Measurements from ENCODE around the gene DMAC2L.
A peak's percentile ranks its signal among the peaks of the same experiment; 100 is the strongest.

Gene DMAC2L

DNA sequence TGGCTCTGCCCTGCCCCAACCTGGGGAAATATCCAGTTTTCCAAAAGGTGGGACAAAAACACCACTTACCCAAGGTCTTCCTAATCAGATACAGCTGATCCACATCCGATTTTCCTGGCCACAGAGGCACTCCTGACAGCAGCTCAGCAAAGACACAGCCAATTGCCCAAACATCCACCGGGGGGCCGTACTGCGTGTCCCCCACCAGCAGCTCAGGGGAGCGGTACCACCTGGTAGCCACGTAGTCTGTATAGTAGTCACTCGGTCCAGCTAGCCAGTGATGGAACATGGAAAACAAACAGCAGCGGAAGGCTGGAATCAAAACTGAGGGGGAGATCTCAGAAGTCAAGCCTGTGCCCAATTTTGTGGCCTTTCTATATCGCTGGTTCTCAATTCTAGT lies 28.8 kb downstream of the DMAC2L start:
- Histone ChIP-seq H3K4me3 (IDR thresholded peaks at IDR 0.05; ENCODE audit: insufficient read depth, low read depth, low read length) (no peak overlapping the region), H3K9ac (no peak overlapping the region), H3K4me2 (no peak overlapping the region), H2AFZ (ENCODE audit: low read depth) (no peak overlapping the region), H4K20me1 (ENCODE audit: insufficient read depth) (no peaks in the 10 kb centered on the region), H3K36me3 (ENCODE audit: insufficient read depth) (no peaks in the 10 kb centered on the region), H3K79me2 (ENCODE audit: insufficient read depth, low read depth) (no peaks in the 10 kb centered on the region), H3K27ac (no peak overlapping the region), H3K27me3 (ENCODE audit: insufficient read depth, low read depth) (no peaks in the 10 kb centered on the region), H3K4me1 (ENCODE audit: low read depth, poor library complexity, severe bottlenecking) (peaks cover 24% of the 10 kb centered on the region)
- TF ChIP-seq, protein P1, sequence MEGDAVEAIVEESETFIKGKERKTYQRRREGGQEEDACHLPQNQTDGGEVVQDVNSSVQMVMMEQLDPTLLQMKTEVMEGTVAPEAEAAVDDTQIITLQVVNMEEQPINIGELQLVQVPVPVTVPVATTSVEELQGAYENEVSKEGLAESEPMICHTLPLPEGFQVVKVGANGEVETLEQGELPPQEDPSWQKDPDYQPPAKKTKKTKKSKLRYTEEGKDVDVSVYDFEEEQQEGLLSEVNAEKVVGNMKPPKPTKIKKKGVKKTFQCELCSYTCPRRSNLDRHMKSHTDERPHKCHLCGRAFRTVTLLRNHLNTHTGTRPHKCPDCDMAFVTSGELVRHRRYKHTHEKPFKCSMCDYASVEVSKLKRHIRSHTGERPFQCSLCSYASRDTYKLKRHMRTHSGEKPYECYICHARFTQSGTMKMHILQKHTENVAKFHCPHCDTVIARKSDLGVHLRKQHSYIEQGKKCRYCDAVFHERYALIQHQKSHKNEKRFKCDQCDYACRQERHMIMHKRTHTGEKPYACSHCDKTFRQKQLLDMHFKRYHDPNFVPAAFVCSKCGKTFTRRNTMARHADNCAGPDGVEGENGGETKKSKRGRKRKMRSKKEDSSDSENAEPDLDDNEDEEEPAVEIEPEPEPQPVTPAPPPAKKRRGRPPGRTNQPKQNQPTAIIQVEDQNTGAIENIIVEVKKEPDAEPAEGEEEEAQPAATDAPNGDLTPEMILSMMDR (conservative IDR thresholded peaks at IDR 0.05; ENCODE audit: low read depth, low read length) = no peak

DNA sequence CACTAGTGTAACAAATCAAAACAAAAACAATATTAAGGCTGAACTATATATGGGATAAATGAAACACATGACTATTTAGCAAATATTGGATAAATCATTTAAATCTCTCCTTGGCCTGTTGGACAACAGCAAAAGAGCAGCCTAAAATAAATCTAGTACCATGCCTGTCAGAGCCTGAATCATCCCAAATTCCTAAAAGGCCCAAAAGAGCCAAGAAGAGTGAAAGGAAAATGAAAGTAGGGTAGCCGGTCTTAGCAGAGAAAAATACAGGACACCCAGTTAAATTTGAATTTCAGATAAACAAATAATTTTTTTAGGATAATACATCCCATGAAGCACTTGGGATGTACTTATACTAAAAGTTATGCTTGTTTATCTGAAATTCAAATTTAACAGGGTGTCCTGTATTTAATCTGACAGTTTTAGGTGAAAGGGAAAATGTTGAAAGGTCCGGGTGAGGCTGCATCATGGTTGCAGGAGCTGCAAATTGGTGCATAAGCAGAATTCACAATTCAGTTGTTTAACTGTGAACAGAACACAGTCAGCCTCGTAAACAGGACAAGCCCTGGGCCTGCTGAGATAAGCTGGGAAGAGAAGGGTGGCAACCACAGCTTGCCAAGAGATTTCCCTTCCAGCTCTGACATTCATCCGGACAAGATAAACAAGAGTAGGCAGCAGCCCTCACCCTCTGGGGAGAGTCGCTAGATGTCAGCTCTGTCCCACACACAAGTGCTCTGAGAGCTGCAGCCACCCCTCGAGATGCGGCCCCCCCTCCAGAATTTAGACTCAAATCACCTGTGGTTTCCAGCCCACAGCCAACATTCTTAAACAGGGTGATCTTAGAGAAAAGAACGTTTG lies 30.3 kb downstream of the DMAC2L start:
- Histone ChIP-seq H3K4me3 (IDR thresholded peaks at IDR 0.05; ENCODE audit: insufficient read depth, low read depth, low read length) (no peak overlapping the region), H3K9ac (peak overlapping the region; percentile 19; the same call in 1 of the 2 replicates), H3K27ac (0 out of 2 replicates have a peak overlapping the region, but pooled peaks have one; percentile 8), H3K27me3 (ENCODE audit: insufficient read depth, low read depth) (no peaks in the 10 kb centered on the region), H3K36me3 (ENCODE audit: insufficient read depth) (no peaks in the 10 kb centered on the region), H4K20me1 (ENCODE audit: insufficient read depth) (no peaks in the 10 kb centered on the region), H3K4me2 (peak overlapping the region; percentile 88), H3K4me1 (ENCODE audit: low read depth, poor library complexity, severe bottlenecking) (peaks cover 18% of the 10 kb centered on the region), H3K79me2 (ENCODE audit: insufficient read depth, low read depth) (no peaks in the 10 kb centered on the region), H2AFZ (ENCODE audit: low read depth) (peak overlapping the region; percentile 91)
- TF ChIP-seq, protein P1 (conservative IDR thresholded peaks at IDR 0.05; ENCODE audit: low read depth, low read length) = no peak; the same call in 1 of the 2 replicates

DNA sequence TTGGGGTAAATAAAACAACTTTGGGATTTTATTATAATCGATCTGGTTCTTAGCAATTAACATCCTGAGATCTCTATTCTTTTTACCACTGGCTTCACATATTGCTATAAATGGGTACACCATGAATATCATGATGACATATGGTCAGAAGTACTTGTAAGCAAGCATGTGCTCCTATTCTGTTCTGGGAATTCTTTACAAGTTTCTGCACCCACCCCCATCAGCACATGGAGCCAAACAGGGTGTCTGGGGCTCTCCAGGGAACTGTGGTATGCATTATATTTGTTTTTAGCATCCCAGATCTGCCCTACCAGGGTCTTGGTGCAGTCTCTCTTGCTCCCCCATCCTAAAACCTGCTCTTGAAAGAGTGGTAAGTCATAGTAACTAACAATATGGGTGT lies 31.3 kb downstream of the DMAC2L start:
- Histone ChIP-seq H3K4me2 (no peak overlapping the region), H3K79me2 (ENCODE audit: insufficient read depth, low read depth) (no peaks in the 10 kb centered on the region), H3K36me3 (ENCODE audit: insufficient read depth) (no peaks in the 10 kb centered on the region), H3K4me3 (IDR thresholded peaks at IDR 0.05; ENCODE audit: insufficient read depth, low read depth, low read length) (no peak overlapping the region), H3K27ac (no peak overlapping the region), H3K9ac (no peak overlapping the region), H2AFZ (ENCODE audit: low read depth) (no peak overlapping the region), H4K20me1 (ENCODE audit: insufficient read depth) (no peaks in the 10 kb centered on the region), H3K27me3 (ENCODE audit: insufficient read depth, low read depth) (no peaks in the 10 kb centered on the region), H3K4me1 (ENCODE audit: low read depth, poor library complexity, severe bottlenecking) (peaks cover 24% of the 10 kb centered on the region)
- TF ChIP-seq, protein P1 (conservative IDR thresholded peaks at IDR 0.05; ENCODE audit: low read depth, low read length) = no peak

DNA sequence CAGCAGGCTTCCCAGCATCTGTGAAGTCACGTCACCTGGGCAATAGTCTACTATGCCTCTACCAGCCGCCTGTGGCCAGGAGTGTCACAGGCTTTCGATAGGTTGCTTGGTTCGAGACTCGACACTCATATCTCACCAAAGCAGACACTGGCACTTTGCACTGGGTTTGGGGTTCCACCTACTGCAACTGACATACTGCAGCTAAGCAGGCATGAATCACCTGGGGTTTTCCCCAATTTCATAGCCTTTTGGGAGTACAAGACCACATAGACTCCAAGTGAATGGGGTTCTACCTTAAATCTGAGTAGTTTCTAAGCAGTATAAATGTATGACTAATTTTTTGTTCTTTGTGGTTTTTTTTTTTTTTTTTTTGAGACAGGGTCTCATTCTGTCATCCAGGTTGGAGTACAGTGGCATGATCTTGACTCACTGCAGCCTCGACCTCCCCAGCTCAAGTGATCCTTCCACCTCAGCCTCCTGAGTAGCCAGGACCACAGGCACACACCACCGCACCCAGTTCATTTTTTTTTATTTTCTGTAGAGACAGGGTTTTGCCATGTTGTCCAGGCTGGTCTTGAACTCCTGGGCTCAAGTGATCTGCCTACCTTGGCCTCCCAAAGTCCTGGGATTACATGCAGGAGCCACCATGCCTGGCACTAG lies 32.1 kb downstream of the DMAC2L start:
- H3K9ac ChIP-seq = no peak overlapping the region
- TF ChIP-seq, protein P1 (conservative IDR thresholded peaks at IDR 0.05; ENCODE audit: low read depth, low read length) = no peak
- H3K4me3 ChIP-seq (IDR thresholded peaks at IDR 0.05; ENCODE audit: insufficient read depth, low read depth, low read length) = no peak overlapping the region
- no peak overlapping the region for H3K27ac ChIP-seq
- H3K4me1 ChIP-seq (ENCODE audit: low read depth, poor library complexity, severe bottlenecking) = peaks cover 24% of the 10 kb centered on the region
- no peaks in the 10 kb centered on the region for H4K20me1 ChIP-seq (ENCODE audit: insufficient read depth)
- no peak overlapping the region for H3K4me2 ChIP-seq
- no peaks in the 10 kb centered on the region for H3K79me2 ChIP-seq (ENCODE audit: insufficient read depth, low read depth)
- no peaks in the 10 kb centered on the region for H3K27me3 ChIP-seq (ENCODE audit: insufficient read depth, low read depth)
- no peak overlapping the region for H2AFZ ChIP-seq (ENCODE audit: low read depth)
- no peaks in the 10 kb centered on the region for H3K36me3 ChIP-seq (ENCODE audit: insufficient read depth)

Data from KMS-11 (cell line).